ENCODE results near the gene LRP4.

LRP4 gene

DNA sequence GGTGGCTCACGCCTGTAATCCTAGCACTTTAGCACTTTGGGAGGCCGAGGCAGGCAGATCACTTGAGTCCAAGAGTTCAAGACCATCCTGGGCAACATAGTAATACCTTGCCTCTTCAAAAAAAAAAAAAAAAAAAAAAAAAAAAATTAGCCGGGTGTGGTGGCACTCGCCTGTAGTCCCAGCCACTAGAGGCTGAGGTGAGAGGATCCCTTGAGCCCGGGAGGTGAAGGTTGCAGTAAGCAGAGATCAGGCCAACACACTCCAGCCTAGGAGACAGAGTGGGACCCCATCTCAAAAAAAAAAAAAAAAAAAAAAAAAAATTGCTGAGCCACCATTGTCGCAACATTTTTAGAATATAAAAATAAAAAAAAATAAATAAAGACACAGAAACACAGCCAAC, 79.8 kb downstream of the LRP4 start:
- DNase-seq, result no peak

DNA sequence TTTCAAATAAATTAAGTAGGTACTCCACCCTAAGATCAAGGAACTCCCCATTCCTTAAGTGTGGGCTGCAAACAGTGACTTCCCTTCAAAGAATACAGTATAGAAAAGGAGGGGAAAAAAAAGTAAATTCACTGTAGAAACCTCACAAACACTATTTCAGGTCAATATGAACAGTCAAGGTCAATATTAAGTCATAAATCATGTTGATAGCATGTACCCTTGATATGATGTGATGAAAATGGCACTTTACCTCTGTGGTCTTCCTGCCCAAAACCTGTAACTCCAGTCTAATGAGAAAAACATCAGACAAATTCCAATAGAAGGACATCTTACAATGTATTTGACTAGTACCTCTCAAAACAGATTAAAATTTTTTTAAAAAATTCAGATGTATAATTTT, 80.5 kb downstream of the LRP4 start:
- DNase-seq, result no peak

DNA sequence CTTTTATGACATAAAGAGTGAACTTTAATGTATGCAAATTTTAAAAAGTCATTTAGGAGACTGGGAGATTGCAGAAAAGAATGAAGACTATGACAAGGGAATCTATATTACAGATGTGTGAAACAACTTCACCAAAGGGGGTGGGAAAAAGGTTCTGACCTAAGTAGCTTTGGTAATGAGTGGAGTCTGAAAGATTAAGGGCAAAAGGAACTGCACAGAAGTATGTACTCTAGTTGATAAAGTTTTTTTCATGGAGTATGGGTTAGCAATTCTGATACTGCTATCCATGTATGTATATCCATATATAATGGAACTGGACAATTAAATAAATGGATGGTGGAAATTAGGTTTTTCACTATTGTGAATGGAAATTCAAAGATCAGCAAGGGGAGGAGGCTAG, 81.5 kb downstream of the LRP4 start:
- DNase-seq, result no peak

GRCh38 chr11:46836431-46836830, 81.9 kb downstream of the LRP4 start:
- no peak for DNase-seq

- DNase-seq, result no peak
These were observed 82.5 kb downstream of the LRP4 start for GRCh38 chr11:46835897-46836296.

DNA sequence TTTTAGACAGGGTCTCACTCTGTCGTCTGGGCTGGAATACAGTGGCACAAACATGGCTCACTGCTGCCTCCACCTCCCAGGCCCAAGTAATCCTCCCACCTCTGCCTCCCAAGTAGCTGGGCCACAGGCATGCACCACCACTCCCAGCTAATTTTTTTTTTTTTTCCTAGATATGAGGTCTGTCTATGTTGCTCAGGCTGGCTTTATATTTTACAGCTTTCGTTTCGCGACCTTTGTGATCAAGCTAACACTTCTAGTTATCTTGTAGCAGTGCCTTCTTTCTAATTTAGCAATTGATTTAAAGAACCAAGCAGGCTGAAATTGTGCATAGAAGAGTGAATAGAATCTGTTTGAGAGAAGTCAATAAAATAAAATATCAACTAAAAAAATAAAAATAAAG, 83.5 kb downstream of the LRP4 start:
- DNase-seq, result no peak

DNA sequence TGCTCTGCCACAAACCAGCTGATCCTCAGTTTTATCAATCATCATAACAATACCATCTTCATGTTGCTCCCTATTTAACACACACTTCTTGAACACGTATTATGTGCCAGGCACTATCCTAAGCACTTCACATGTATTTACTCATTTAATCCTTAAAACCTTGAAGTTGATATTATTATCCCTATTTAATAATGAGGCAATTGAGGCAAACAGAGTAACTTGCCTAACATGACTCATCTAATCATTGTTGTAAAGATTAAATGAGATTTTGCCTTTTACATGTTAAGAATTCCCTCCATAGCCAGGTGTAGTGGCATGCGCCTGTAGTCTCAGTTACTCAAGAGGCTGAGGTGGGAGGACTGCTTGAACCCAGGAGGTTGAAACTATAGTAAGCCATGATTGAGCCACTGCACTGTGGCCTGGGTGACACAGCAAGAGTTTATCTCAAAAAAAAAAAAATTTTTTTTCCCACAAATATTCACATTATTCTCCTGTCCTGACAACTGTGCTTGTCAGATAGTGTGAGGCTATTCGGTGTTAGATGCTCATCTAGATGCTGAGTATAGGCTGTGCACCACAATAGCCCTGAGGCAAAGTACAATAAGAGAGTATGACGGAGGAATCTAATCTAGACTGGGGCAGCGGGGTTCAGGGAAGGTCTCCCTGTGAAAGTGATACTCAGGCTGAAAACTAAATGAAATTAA, 85.7 kb downstream of the LRP4 start:
- no peak for DNase-seq

GRCh38 chr11:46827995-46828394, 90.4 kb downstream of the LRP4 start:
- DNase-seq, result no peak

DNA sequence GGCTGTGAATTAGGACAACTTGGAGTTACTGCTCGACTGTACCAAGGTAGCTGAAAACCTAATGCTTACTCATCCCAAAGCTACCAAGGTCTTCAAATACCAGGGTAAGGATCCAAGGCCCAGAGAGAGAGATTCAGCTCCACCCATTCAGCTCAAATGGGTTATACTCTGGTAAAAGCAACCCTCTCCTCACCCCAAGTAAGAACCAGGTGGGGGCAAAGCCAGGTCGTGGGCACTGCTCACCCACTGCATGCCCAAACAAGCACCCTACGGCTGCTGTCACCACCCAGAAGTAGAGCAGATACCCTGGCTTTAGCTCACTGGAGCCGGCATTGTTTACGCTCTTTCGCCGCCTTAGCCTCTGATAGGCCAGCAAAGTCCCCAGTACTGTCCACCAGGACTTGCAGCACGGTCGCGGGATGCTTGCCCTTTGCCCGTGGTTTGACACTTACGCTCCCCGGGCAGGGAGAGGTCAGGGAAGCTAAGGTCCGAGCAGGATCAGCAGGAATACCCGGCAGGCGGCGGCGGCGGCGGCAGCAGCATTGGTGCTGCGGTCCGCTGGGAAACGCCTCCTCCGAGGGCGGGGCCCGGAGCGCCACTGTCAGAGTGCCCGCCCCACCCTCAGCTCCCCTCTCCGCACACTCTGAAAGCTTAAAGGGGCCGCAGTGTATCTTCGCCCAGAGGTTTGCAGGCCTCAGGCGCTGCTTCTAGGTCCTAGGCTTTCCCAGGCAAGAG, 91.9 kb downstream of the LRP4 start:
- no peak for DNase-seq

- no peak for DNase-seq
These were observed 109.4 kb downstream of the LRP4 start for GRCh38 chr11:46808799-46809431.
